IMR-90 (cell line): Measurements from ENCODE around the gene PDZD8. TPM values are rescaled to one million over a fixed set of nuclear protein-coding genes. Genes with fewer than 3 reads are reported as not detected.

Experiments
- ATAC-seq: fragments of 200-7000 bp; cut with Tn5 transposase; 2 replicates; pipeline ENCODE4 v1.9.1; 2020; ENCODE audit warnings: low read depth, mild to moderate bottlenecking, moderate library complexity
- BruUV-seq: library from RNA; stranded (reverse); fragments of 400-500 nt; replicated peaks from 2 replicates; lab custom pipeline; 2021; lab: Mats Ljungman, UMichigan
- CTCF ChIA-PET: fragments of 300-600 bp; formaldehyde crosslinking; extraction: SDS; loops from one replicate; lab custom pipeline; 2021; ENCODE audit warnings: antibody characterized with exemption; lab: Yijun Ruan, JAX
- POLR2A ChIA-PET: fragments of 300-600 bp; sonication (Branson Sonifier 250); formaldehyde crosslinking; loops from one replicate; lab custom pipeline; 2022; ENCODE audit warnings: antibody characterized with exemption; ENCODE audit not compliant: unreplicated experiment; lab: Charles Lee
- DNase-seq: peaks from one replicate; pipeline ENCODE4 v3.0.0; 2013
- H2AFZ ChIP-seq: replicated peaks from 2 replicates; pipeline ENCODE3; 2013; ENCODE audit warnings: low read length, mild to moderate bottlenecking; ENCODE audit not compliant: poor library complexity
- H2AK5ac ChIP-seq: 2 replicates; pipeline ENCODE4 v1.6.1; 2013; ENCODE audit warnings: low read depth, low read length, inconsistent platforms
- H2AK9ac ChIP-seq: replicated peaks from 2 replicates; pipeline ENCODE3; 2013; ENCODE audit warnings: mild to moderate bottlenecking, low read depth, low read length, moderate library complexity; ENCODE audit not compliant: poor library complexity
- H2BK120ac ChIP-seq: 2 replicates; pipeline ENCODE4 v1.6.1; 2013; ENCODE audit warnings: low read depth, low read length, inconsistent platforms
- H2BK15ac ChIP-seq: 3 replicates; pipeline ENCODE4 v1.6.1; 2013; ENCODE audit warnings: low read depth, low read length, inconsistent platforms
- H2BK20ac ChIP-seq: 2 replicates; pipeline ENCODE4 v1.6.1; 2013; ENCODE audit warnings: low read depth, mild to moderate bottlenecking, inconsistent platforms, low read length, moderate library complexity
- H2BK5ac ChIP-seq: 2 replicates; pipeline ENCODE4 v1.6.1; 2013; ENCODE audit warnings: mild to moderate bottlenecking, low read depth, low read length, inconsistent platforms; ENCODE audit not compliant: poor library complexity, severe bottlenecking
- H3K14ac ChIP-seq: replicated peaks from 2 replicates; pipeline ENCODE4 v1.6.1; 2013; ENCODE audit warnings: low read depth, low read length, inconsistent platforms
- H3K18ac ChIP-seq: 2 replicates; pipeline ENCODE4 v1.6.1; 2013; ENCODE audit warnings: low read depth, low read length, control low read depth
- H3K23ac ChIP-seq: 2 replicates; pipeline ENCODE4 v1.6.1; 2013; ENCODE audit warnings: low read depth, low read length, inconsistent platforms
- H3K27ac ChIP-seq: 2 replicates; pipeline ENCODE4 v1.5.1; 2013; ENCODE audit warnings: mild to moderate bottlenecking, control low read depth, low read length; ENCODE audit not compliant: insufficient read depth
- H3K27me3 ChIP-seq: 2 replicates; pipeline ENCODE4 v1.6.1; 2013; ENCODE audit warnings: low read length; ENCODE audit not compliant: control insufficient read depth, insufficient read depth
- H3K36me3 ChIP-seq: 2 replicates; pipeline ENCODE4 v1.6.1; 2013; ENCODE audit warnings: low read length, mixed read lengths; ENCODE audit not compliant: control insufficient read depth, insufficient read depth
- H3K4ac ChIP-seq: 2 replicates; pipeline ENCODE4 v1.6.1; 2013; ENCODE audit warnings: low read depth, low read length, inconsistent platforms
- H3K4me1 ChIP-seq: 2 replicates; pipeline ENCODE4 v1.6.1; 2013; ENCODE audit warnings: low read length, mixed read lengths; ENCODE audit not compliant: control insufficient read depth, insufficient read depth
- H3K4me2 ChIP-seq: 2 replicates; pipeline ENCODE4 v1.6.1; 2013; ENCODE audit warnings: low read depth, mild to moderate bottlenecking, control low read depth, low read length, moderate library complexity
- H3K4me3 ChIP-seq: 2 replicates; pipeline ENCODE4 v1.5.1; 2013; ENCODE audit warnings: low read depth, mild to moderate bottlenecking, control low read depth, low read length, moderate library complexity; ENCODE audit not compliant: insufficient read depth
- H3K56ac ChIP-seq: 2 replicates; pipeline ENCODE4 v1.6.1; 2013; ENCODE audit warnings: low read length, inconsistent platforms; ENCODE audit not compliant: insufficient read depth; ENCODE audit errors: extremely low read depth
- H3K79me1 ChIP-seq, 2 experiments: 2 replicates each; pipeline ENCODE4 v1.6.1; 2013; ENCODE audit warnings: low read length in 2 of 2, inconsistent platforms in 1 of 2, low read depth in 1 of 2
- H3K9ac ChIP-seq: 2 replicates; pipeline ENCODE4 v1.6.1; 2013; ENCODE audit warnings: low read depth, low read length, control low read depth
- H3K9me1 ChIP-seq: 2 replicates; pipeline ENCODE4 v1.6.1; 2013; ENCODE audit warnings: low read length, inconsistent platforms; ENCODE audit not compliant: insufficient read depth
- H3K9me3 ChIP-seq: 2 replicates; pipeline ENCODE4 v1.6.1; 2013; ENCODE audit warnings: low read length; ENCODE audit not compliant: control insufficient read depth, insufficient read depth
- H4K20me1 ChIP-seq: 2 replicates; pipeline ENCODE4 v1.6.1; 2013; ENCODE audit warnings: low read length, inconsistent platforms; ENCODE audit not compliant: insufficient read depth
- H4K5ac ChIP-seq: 2 replicates; pipeline ENCODE4 v1.6.1; 2013; ENCODE audit warnings: mild to moderate bottlenecking, low read depth, low read length, control low read depth
- H4K8ac ChIP-seq, 2 experiments: 2 replicates each; pipeline ENCODE4 v1.6.1; 2013; ENCODE audit warnings: low read depth in 2 of 2, low read length in 2 of 2, control low read depth in 1 of 2, inconsistent platforms in 1 of 2
- H4K91ac ChIP-seq: 2 replicates; pipeline ENCODE4 v1.6.1; 2013; ENCODE audit warnings: low read depth, low read length, inconsistent platforms; ENCODE audit not compliant: insufficient read depth
- BHLHE40 ChIP-seq: fragments of 150-350 bp; IDR thresholded peaks from 2 replicates; pipeline ENCODE4 v1.6.1; 2016; ENCODE audit warnings: mild to moderate bottlenecking, low read depth, low read length
- CEBPB ChIP-seq: IDR thresholded peaks from 2 replicates; pipeline ENCODE4 v1.6.1; 2012; ENCODE audit warnings: low read depth, low read length, improper control_type of control experiment
- CHD1 ChIP-seq: IDR thresholded peaks from 2 replicates; pipeline ENCODE4 v1.6.1; 2012; ENCODE audit warnings: low read depth, low read length, improper control_type of control experiment
- CTCF ChIP-seq: conservative IDR thresholded peaks from 2 replicates; pipeline ENCODE4 v1.5.1; 2012; ENCODE audit warnings: mild to moderate bottlenecking, low read depth, low read length, improper control_type of control experiment
- FOS ChIP-seq: fragments of 150-350 bp; IDR thresholded peaks from 2 replicates; pipeline ENCODE4 v1.6.1; 2016; ENCODE audit warnings: low read depth, low read length
- MAFK ChIP-seq: IDR thresholded peaks from 2 replicates; pipeline ENCODE4 v1.6.1; 2012; ENCODE audit warnings: low read depth, low read length, improper control_type of control experiment
- MAZ ChIP-seq: IDR thresholded peaks from 2 replicates; pipeline ENCODE4 v1.6.1; 2012; ENCODE audit warnings: low read depth, mild to moderate bottlenecking, low read length, improper control_type of control experiment, moderate library complexity, borderline replicate concordance
- MXI1 ChIP-seq: IDR thresholded peaks from 2 replicates; pipeline ENCODE4 v1.6.1; 2012; ENCODE audit warnings: low read depth, mild to moderate bottlenecking, low read length, moderate library complexity, borderline replicate concordance
- NFE2L2 ChIP-seq: fragments of 150-350 bp; IDR thresholded peaks from 2 replicates; pipeline ENCODE4 v1.6.1; 2016; ENCODE audit warnings: low read depth, mild to moderate bottlenecking, low read length
- POLR2A ChIP-seq: IDR thresholded peaks from 2 replicates; pipeline ENCODE4 v1.6.1; 2012; ENCODE audit warnings: mild to moderate bottlenecking, low read depth, low read length
- RCOR1 ChIP-seq: IDR thresholded peaks from 2 replicates; pipeline ENCODE4 v1.6.1; 2012; ENCODE audit warnings: mild to moderate bottlenecking, low read length, improper control_type of control experiment; ENCODE audit not compliant: insufficient replicate concordance
- RFX5 ChIP-seq: IDR thresholded peaks from 2 replicates; pipeline ENCODE4 v1.8.0; 2012; ENCODE audit warnings: low read depth, mild to moderate bottlenecking, low read length, moderate library complexity
- SMC3 ChIP-seq: fragments of 150-350 bp; IDR thresholded peaks from 2 replicates; pipeline ENCODE4 v1.6.1; 2016; ENCODE audit warnings: low read depth, mild to moderate bottlenecking, antibody characterized with exemption, low read length, moderate library complexity
- WGBS, 2 experiments: methylation state at CpG; one replicate each; pipeline versions ENCODE4 v1.1.5 to v1.1.7; 2013; ENCODE audit warnings: missing lambda C conversion rate in 2 of 2; ENCODE audit not compliant: insufficient read length in 1 of 2; ENCODE audit errors: extremely low coverage in 2 of 2; 5-methylcytosine and 5-hydroxymethylcytosine counted together
- dilution Hi-C: fragments of 300-500 bp; cut with HindIII; formaldehyde crosslinking; loops from one replicate; pipeline ENCODE4 v1.14.3; 2018; ENCODE audit warnings: low sequenced_read_pairs; ENCODE audit not compliant: unreplicated experiment
- in situ Hi-C: fragments of 300-500 bp; cut with MboI; formaldehyde crosslinking; loops from 3 replicates; pipeline ENCODE4 v1.14.3; 2019; ENCODE audit warnings: low sequenced_read_pairs, inconsistent platforms, mixed read lengths
- intact Hi-C: fragments of 100-400 bp; cut with micrococcal nuclease; formaldehyde crosslinking; loops from 2 replicates; pipeline ENCODE4 v1.10.0; 2022
- polyA plus RNA-seq, 3 experiments: library from polyadenylated mRNA; depleted of rRNA; stranded (reverse); fragments of >200 nt; gene quantifications; 2 replicates each; pipeline ENCODE4 v1.2.3, GENCODE V29; 2012; ENCODE audit warnings: low replicate concordance in 1 of 3
- total RNA-seq: library from RNA; depleted of rRNA; stranded (reverse); fragments of >200 nt; gene quantifications from 2 replicates; pipeline ENCODE4 v1.2.3, GENCODE V29; 2012
- TF ChIP-seq, protein P1 (sequence below): fragments of 150-350 bp; IDR thresholded peaks from 2 replicates; pipeline ENCODE4 v1.6.1; 2016; ENCODE audit warnings: low read depth, mild to moderate bottlenecking, low read length, moderate library complexity, borderline replicate concordance
- TF ChIP-seq, protein P2 (sequence below): fragments of 150-350 bp; IDR thresholded peaks from 2 replicates; pipeline ENCODE4 v1.6.1; 2017; ENCODE audit warnings: mild to moderate bottlenecking, antibody characterized with exemption, low read length, low read depth

The PDZD8 gene
- total and polyA plus RNA-seq, 2 of the 4 experiments (the other 2 are of a cell fraction) = 11.3 to 20.4 TPM

DNA sequence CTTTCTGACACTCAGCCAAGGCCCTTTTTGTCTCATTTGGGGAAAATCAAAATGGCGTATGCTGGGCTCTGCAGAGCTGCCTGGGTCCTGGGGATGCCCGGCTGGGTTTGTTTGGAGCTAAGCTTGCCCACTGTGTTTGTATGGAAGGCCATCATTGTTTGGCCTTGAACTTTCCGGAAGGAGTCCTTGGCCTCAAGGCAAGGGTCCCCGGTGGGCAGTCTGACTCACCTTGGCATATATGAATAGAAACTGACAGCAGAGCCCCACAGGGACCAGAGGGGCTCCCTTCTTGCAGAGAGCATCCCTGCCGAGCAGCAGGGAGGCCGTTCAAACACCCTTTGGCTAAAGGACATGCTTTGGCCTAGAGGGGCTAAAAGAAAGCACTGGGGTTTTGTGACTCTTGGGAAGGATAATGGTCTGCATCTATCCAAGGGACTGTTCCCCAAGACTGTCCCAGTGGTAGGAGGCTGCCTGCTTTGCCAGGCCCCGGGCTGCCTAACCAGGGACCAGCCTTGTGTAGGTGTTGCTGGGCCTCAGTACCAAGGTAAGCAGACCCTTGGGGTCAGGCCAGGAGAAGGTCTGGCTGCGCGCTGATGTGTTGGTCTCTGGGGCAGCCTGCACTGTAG is 119.3 kb downstream of the PDZD8 start:
- H2BK5ac ChIP-seq = no peak overlapping the region
- no peak overlapping the region for H2BK20ac ChIP-seq
- no peak overlapping the region for H2BK15ac ChIP-seq
- H3K4ac ChIP-seq = no peak overlapping the region
- H3K79me1 ChIP-seq = no peaks in the 10 kb centered on the region
- no peak overlapping the region for H3K27ac ChIP-seq
- H3K14ac ChIP-seq = no peak overlapping the region
- no peak overlapping the region for H3K4me2 ChIP-seq
- TF ChIP-seq, protein P1, sequence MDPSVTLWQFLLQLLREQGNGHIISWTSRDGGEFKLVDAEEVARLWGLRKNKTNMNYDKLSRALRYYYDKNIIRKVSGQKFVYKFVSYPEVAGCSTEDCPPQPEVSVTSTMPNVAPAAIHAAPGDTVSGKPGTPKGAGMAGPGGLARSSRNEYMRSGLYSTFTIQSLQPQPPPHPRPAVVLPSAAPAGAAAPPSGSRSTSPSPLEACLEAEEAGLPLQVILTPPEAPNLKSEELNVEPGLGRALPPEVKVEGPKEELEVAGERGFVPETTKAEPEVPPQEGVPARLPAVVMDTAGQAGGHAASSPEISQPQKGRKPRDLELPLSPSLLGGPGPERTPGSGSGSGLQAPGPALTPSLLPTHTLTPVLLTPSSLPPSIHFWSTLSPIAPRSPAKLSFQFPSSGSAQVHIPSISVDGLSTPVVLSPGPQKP = no peak
- no peak for TF ChIP-seq BHLHE40
- no peak for TF ChIP-seq CHD1
- TF ChIP-seq SMC3 = no peak
- no peak for TF ChIP-seq POLR2A
- TF ChIP-seq CEBPB = no peak
- no peak for TF ChIP-seq RFX5
- no peak for TF ChIP-seq FOS
- TF ChIP-seq NFE2L2 = no peak
- TF ChIP-seq CTCF = no peak
- TF ChIP-seq MAZ = no peak
- no peak for TF ChIP-seq MAFK
- no peak for TF ChIP-seq RCOR1
- TF ChIP-seq, protein P2, sequence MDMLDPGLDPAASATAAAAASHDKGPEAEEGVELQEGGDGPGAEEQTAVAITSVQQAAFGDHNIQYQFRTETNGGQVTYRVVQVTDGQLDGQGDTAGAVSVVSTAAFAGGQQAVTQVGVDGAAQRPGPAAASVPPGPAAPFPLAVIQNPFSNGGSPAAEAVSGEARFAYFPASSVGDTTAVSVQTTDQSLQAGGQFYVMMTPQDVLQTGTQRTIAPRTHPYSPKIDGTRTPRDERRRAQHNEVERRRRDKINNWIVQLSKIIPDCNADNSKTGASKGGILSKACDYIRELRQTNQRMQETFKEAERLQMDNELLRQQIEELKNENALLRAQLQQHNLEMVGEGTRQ = no peak
- TF ChIP-seq MXI1 = no peak
- no peak overlapping the region for H3K56ac ChIP-seq
- no peaks in the 10 kb centered on the region for H3K9me1 ChIP-seq
- H3K23ac ChIP-seq = no peak overlapping the region
- 77% methylated on average over 5 of the region's 9 CpGs; no CpG with 5 or more reads in 1 of the 2 experiments for WGBS, 2 experiments
- POLR2A ChIA-PET = no interaction called here
- no peak overlapping the region for H3K9ac ChIP-seq
- H3K4me1 ChIP-seq = no peaks in the 10 kb centered on the region
- H3K9me3 ChIP-seq = no peaks in the 10 kb centered on the region
- no peaks in the 10 kb centered on the region for H4K20me1 ChIP-seq
- no peak overlapping the region for H4K5ac ChIP-seq
- no peaks in the 10 kb centered on the region for H3K36me3 ChIP-seq
- DNase-seq = no peak
- ATAC-seq = no peak
- BruUV-seq = no TSS peak
- no peak overlapping the region for H4K91ac ChIP-seq
- in situ Hi-C loops (no loop called here), intact Hi-C loops (no loop called here), dilution Hi-C loops (no loop called here)
- H2AK5ac ChIP-seq = no peak overlapping the region
- H2AFZ ChIP-seq = no peak overlapping the region
- no peak overlapping the region for H3K4me3 ChIP-seq
- peak overlapping the region; percentile 33 for H2AK9ac ChIP-seq
- no peak overlapping the region for H4K8ac ChIP-seq
- H3K18ac ChIP-seq = no peak overlapping the region
- CTCF ChIA-PET = no interaction called here
- no peak overlapping the region for H2BK120ac ChIP-seq
- H3K27me3 ChIP-seq = peaks cover 7% of the 10 kb centered on the region
